GM10248 (cell line): ENCODE results near the gene PDE2A.

Experiments
- CTCF ChIA-PET: fragments of 300-600 bp; sonication (Branson Sonifier 250); formaldehyde crosslinking; extraction: SDS; loops from one replicate; lab custom pipeline; 2021; ENCODE audit warnings: antibody characterized with exemption; lab: Yijun Ruan, JAX
- POLR2A ChIA-PET: fragments of 350-650 bp; sonication (Branson Sonifier 250); formaldehyde crosslinking; extraction: SDS; loops from one replicate; lab custom pipeline; 2020; ENCODE audit warnings: antibody characterized with exemption; lab: Yijun Ruan, JAX
- DNase-seq: peaks from one replicate; pipeline ENCODE4 v3.0.0; 2012; ENCODE audit errors: extremely low spot score
- CTCF ChIP-seq: IDR thresholded peaks from 2 replicates; pipeline ENCODE4 v1.5.1; 2012; ENCODE audit warnings: mild to moderate bottlenecking, low read depth; ENCODE audit errors: extremely low read depth, missing control alignments, control extremely low read depth

Gene PDE2A

GRCh38 chr11:72707032-72707431 lies 32.8 kb upstream of the PDE2A start:
- TF ChIP-seq CTCF: no peak
- CTCF ChIA-PET: interaction anchor here (1.6 kb wide), 1 partner anchor 12 kb away, joined by 3 read pairs; no protein-coding TSS in a partner anchor
- no peak for DNase-seq
- POLR2A ChIA-PET: no interaction called here

GRCh38 chr11:72706579-72706978 lies 32.4 kb upstream of the PDE2A start:
- no peak for DNase-seq
- TF ChIP-seq CTCF: no peak
- CTCF ChIA-PET: interaction anchor here (1.6 kb wide), 1 partner anchor 12 kb away, joined by 3 read pairs; no protein-coding TSS in a partner anchor
- POLR2A ChIA-PET: no interaction called here

- POLR2A ChIA-PET: no interaction called here
- no peak for DNase-seq
- no peak for TF ChIP-seq CTCF
- CTCF ChIA-PET: no interaction called here
Measured at GRCh38 chr11:72705442-72706365, 31.5 kb upstream of the PDE2A start.

GRCh38 chr11:72704783-72705265 lies 30.6 kb upstream of the PDE2A start:
- no peak for DNase-seq
- no peak for TF ChIP-seq CTCF
- CTCF ChIA-PET: interaction anchor here (1.0 kb wide), 1 partner anchor 21 kb away, joined by 3 read pairs; no protein-coding TSS in a partner anchor
- POLR2A ChIA-PET: no interaction called here

- no peak for DNase-seq
- TF ChIP-seq CTCF: no peak
- POLR2A ChIA-PET: interaction anchor here (0.7 kb wide), 1 partner anchor 22 kb away, joined by 3 read pairs; no protein-coding TSS in a partner anchor
- CTCF ChIA-PET: interaction anchor here (1.0 to 1.6 kb wide), 3 partner anchors 20 to 474 kb away, joined by 3 to 5 read pairs (median 3); no protein-coding TSS in a partner anchor
Measured at GRCh38 chr11:72704028-72704782, 30.0 kb upstream of the PDE2A start.
